ENCODE measurements around the gene FAM107A.

GRCh38 chr3:58555203-58555602, 22.0 kb downstream of the FAM107A start:
- TF ChIP-seq EGR1 (IDR thresholded peaks at IDR 0.05; ENCODE audit: low read depth) (no peak), ELF1 (IDR thresholded peaks at IDR 0.05; ENCODE audit: borderline replicate concordance, low read depth) (no peak), CTCF (IDR thresholded peaks at IDR 0.05 in 2 of 3, conservative IDR thresholded peaks at IDR 0.05 in 1 of 3; ENCODE audit: borderline replicate concordance in 1 of 3, insufficient read depth in 1 of 3, low read depth in 2 of 3, low read length in 2 of 3) (no peak), SIN3A (IDR thresholded peaks at IDR 0.05; ENCODE audit: low read depth) (no peak), EZH2 (IDR thresholded peaks at IDR 0.05) (no peak), POLR2AphosphoS5 (IDR thresholded peaks at IDR 0.05; ENCODE audit: low read depth, low read length) (no peak), POLR2A (IDR thresholded peaks at IDR 0.05; ENCODE audit: borderline replicate concordance, extremely low read depth, insufficient read depth, insufficient read length) (no peak), REST (IDR thresholded peaks at IDR 0.05; ENCODE audit: low read depth) (no peak), JUND (IDR thresholded peaks at IDR 0.05) (no peak), MAX (IDR thresholded peaks at IDR 0.05) (no peak), TCF7L2 (IDR thresholded peaks at IDR 0.05; ENCODE audit: borderline replicate concordance, extremely low read depth, insufficient read depth, insufficient read length) (no peak), ZBTB33 (IDR thresholded peaks at IDR 0.05; ENCODE audit: extremely low read depth, insufficient replicate concordance, low read length) (no peak), SP1 (IDR thresholded peaks at IDR 0.05; ENCODE audit: low read depth) (no peak)
